HEK293 (cell line): ENCODE measurements around the gene STX11.
A peak's percentile ranks its signal among the peaks of the same experiment; 100 is the strongest.

Source experiments
- CTCF ChIA-PET: fragments of 350-600 bp; formaldehyde crosslinking; extraction: SDS; loops from one replicate; lab custom pipeline; 2021; ENCODE audit warnings: antibody characterized with exemption; lab: Yijun Ruan, JAX
- POLR2A ChIA-PET: fragments of 300-600 bp; formaldehyde crosslinking; extraction: SDS; loops from one replicate; lab custom pipeline; 2020; ENCODE audit warnings: antibody characterized with exemption, inconsistent platforms; lab: Yijun Ruan, JAX
- H3K27ac ChIP-seq: fragments of 200-500 bp; sonication (Bioruptor generic); 2 replicates; pipeline ENCODE4 v1.5.1; 2014; ENCODE audit warnings: low read depth, low read length, control low read depth, inconsistent platforms; ENCODE audit errors: extremely low read depth
- H3K36me3 ChIP-seq, 2 experiments: fragments of 200-500 bp in 1 of 2; sonication (Bioruptor generic) in 1 of 2; 1 replicate in 1 of 2; 2 replicates in 1 of 2; pipeline ENCODE4 v1.5.1; 2014 to 2017; ENCODE audit warnings: inconsistent platforms in 2 of 2, low read length in 2 of 2; ENCODE audit not compliant: control insufficient read depth in 2 of 2, insufficient read depth in 1 of 2
- H3K4me1 ChIP-seq: fragments of 200-500 bp; sonication (Bioruptor generic); 2 replicates; pipeline ENCODE4 v1.5.1; 2014; ENCODE audit warnings: mild to moderate bottlenecking, low read length, inconsistent platforms; ENCODE audit not compliant: control insufficient read depth, insufficient read depth
- H3K4me3 ChIP-seq: 2 replicates; pipeline ENCODE4 v1.5.1; 2011; ENCODE audit warnings: low read depth, mild to moderate bottlenecking, control low read depth, low read length, moderate library complexity
- H3K9me3 ChIP-seq: fragments of 200-500 bp; sonication (Bioruptor generic); 2 replicates; pipeline ENCODE4 v1.5.1; 2014; ENCODE audit warnings: low read depth, low read length, inconsistent platforms; ENCODE audit not compliant: control insufficient read depth, insufficient read depth
- HIC1 ChIP-seq: fragments of 450-650 bp; formaldehyde crosslinking; IDR thresholded peaks from 2 replicates; pipeline ENCODE4 v1.5.1; 2016; ENCODE audit warnings: missing biosample characterization, missing genetic modification characterization
- KLF1 ChIP-seq: fragments of 450-650 bp; formaldehyde crosslinking; IDR thresholded peaks from 2 replicates; pipeline ENCODE4 v1.5.1; 2016; ENCODE audit warnings: missing biosample characterization, missing genetic modification characterization
- KLF16 ChIP-seq: fragments of 450-650 bp; formaldehyde crosslinking; IDR thresholded peaks from 2 replicates; pipeline ENCODE4 v1.5.1; 2017; ENCODE audit warnings: missing biosample characterization, missing genetic modification characterization
- PATZ1 ChIP-seq: fragments of 450-650 bp; formaldehyde crosslinking; IDR thresholded peaks from 2 replicates; pipeline ENCODE4 v1.5.1; 2016; ENCODE audit warnings: missing biosample characterization, missing genetic modification characterization
- PRDM6 ChIP-seq: fragments of 450-650 bp; formaldehyde crosslinking; IDR thresholded peaks from 2 replicates; pipeline ENCODE4 v1.5.1; 2017; ENCODE audit warnings: missing biosample characterization, missing genetic modification characterization
- ZFP3 ChIP-seq: fragments of 450-650 bp; formaldehyde crosslinking; IDR thresholded peaks from 2 replicates; pipeline ENCODE4 v1.5.1; 2016; ENCODE audit warnings: low read depth, missing biosample characterization, missing genetic modification characterization
- ZNF146 ChIP-seq: fragments of 450-650 bp; formaldehyde crosslinking; IDR thresholded peaks from 2 replicates; pipeline ENCODE4 v1.5.1; 2016; ENCODE audit warnings: missing biosample characterization, missing genetic modification characterization
- ZNF214 ChIP-seq: fragments of 450-650 bp; formaldehyde crosslinking; IDR thresholded peaks from 2 replicates; pipeline ENCODE4 v1.5.1; 2017; ENCODE audit warnings: missing biosample characterization, mild to moderate bottlenecking, missing genetic modification characterization, borderline replicate concordance
- ZNF23 ChIP-seq: fragments of 450-650 bp; formaldehyde crosslinking; IDR thresholded peaks from 2 replicates; pipeline ENCODE4 v1.5.1; 2016; ENCODE audit warnings: missing biosample characterization, missing genetic modification characterization, borderline replicate concordance
- ZNF302 ChIP-seq: fragments of 450-650 bp; formaldehyde crosslinking; IDR thresholded peaks from 2 replicates; pipeline ENCODE4 v1.5.1; 2016; ENCODE audit warnings: missing biosample characterization, missing genetic modification characterization, low read depth
- ZNF350 ChIP-seq: fragments of 450-650 bp; formaldehyde crosslinking; IDR thresholded peaks from 2 replicates; pipeline ENCODE4 v1.5.0; 2017; ENCODE audit warnings: missing biosample characterization, mild to moderate bottlenecking, missing genetic modification characterization
- ZNF354C ChIP-seq: fragments of 450-650 bp; formaldehyde crosslinking; IDR thresholded peaks from 2 replicates; pipeline ENCODE4 v1.5.1; 2016; ENCODE audit warnings: missing biosample characterization, missing genetic modification characterization, low read depth, borderline replicate concordance
- ZNF394 ChIP-seq: fragments of 450-650 bp; formaldehyde crosslinking; IDR thresholded peaks from 2 replicates; pipeline ENCODE4 v1.5.1; 2016; ENCODE audit warnings: missing biosample characterization, missing genetic modification characterization, mild to moderate bottlenecking, moderate library complexity, borderline replicate concordance
- ZNF473 ChIP-seq: fragments of 450-650 bp; formaldehyde crosslinking; IDR thresholded peaks from 2 replicates; pipeline ENCODE4 v1.5.1; 2017; ENCODE audit warnings: missing biosample characterization, missing genetic modification characterization
- ZNF510 ChIP-seq: fragments of 450-650 bp; formaldehyde crosslinking; IDR thresholded peaks from 2 replicates; pipeline ENCODE4 v1.5.1; 2018; ENCODE audit warnings: mild to moderate bottlenecking, missing genetic modification characterization, missing biosample characterization; ENCODE audit not compliant: insufficient replicate concordance
- ZNF558 ChIP-seq: fragments of 450-650 bp; formaldehyde crosslinking; IDR thresholded peaks from 2 replicates; pipeline ENCODE4 v1.5.1; 2016; ENCODE audit warnings: missing biosample characterization, missing genetic modification characterization
- ZNF654 ChIP-seq: fragments of 450-650 bp; formaldehyde crosslinking; IDR thresholded peaks from 2 replicates; pipeline ENCODE4 v1.5.1; 2016; ENCODE audit warnings: low read depth, missing biosample characterization, missing genetic modification characterization
- ZNF830 ChIP-seq: fragments of 450-650 bp; IDR thresholded peaks from 2 replicates; pipeline ENCODE4 v1.5.0; 2018; ENCODE audit warnings: missing biosample characterization, missing genetic modification characterization, low read depth, mild to moderate bottlenecking, moderate library complexity
- TF ChIP-seq, protein P1 (sequence below): fragments of 450-650 bp; formaldehyde crosslinking; IDR thresholded peaks from 2 replicates; pipeline ENCODE4 v1.5.1; 2016; ENCODE audit warnings: missing biosample characterization, missing genetic modification characterization, low read depth
- TF ChIP-seq, protein P2 (sequence below): fragments of 450-650 bp; formaldehyde crosslinking; IDR thresholded peaks from 2 replicates; pipeline ENCODE4 v1.5.1; 2016; ENCODE audit warnings: missing biosample characterization, missing genetic modification characterization
- TF ChIP-seq, protein P3 (sequence below): fragments of 450-650 bp; formaldehyde crosslinking; IDR thresholded peaks from 2 replicates; pipeline ENCODE4 v1.5.1; 2016; ENCODE audit warnings: missing biosample characterization, missing genetic modification characterization

STX11 gene

DNA sequence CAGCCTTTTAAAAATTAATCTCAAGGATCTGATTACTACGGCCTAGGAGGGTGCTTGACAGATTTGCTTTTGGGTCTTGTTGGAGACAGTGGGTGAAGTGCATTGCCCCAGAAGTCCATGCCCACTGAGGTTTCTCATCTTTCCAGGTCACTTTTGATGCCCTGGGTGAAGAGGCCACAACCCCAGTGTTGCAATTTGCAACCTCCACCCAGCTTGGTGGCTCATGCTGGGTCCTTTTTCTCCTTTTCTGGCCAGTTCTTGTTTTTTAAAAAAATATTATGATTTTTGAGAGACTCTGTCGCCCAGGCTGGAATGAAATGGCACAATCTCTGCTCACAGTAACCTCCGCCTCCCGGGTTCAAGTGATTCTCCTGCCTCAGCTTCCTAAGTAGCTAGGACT, 9.4 kb downstream of the STX11 start:
- H3K9me3 ChIP-seq, result no peaks in the 10 kb centered on the region
- H3K36me3 ChIP-seq, result no peaks in the 10 kb centered on the region
- TF ChIP-seq ZNF23 (no peak), ZNF146 (tag by site-specific recombination) (no peak), ZNF558 (tag by site-specific recombination) (no peak), PATZ1 (tag by site-specific recombination) (no peak), ZNF510 (tag by site-specific recombination) (no peak), ZNF302 (tag by site-specific recombination) (no peak), ZNF394 (no peak), ZNF473 (tag by site-specific recombination) (no peak), ZNF350 (tag by site-specific recombination) (no peak), ZFP3 (no peak), ZNF214 (tag by site-specific recombination) (no peak), ZNF354C (tag by site-specific recombination) (no peak)
- TF ChIP-seq, protein P1, sequence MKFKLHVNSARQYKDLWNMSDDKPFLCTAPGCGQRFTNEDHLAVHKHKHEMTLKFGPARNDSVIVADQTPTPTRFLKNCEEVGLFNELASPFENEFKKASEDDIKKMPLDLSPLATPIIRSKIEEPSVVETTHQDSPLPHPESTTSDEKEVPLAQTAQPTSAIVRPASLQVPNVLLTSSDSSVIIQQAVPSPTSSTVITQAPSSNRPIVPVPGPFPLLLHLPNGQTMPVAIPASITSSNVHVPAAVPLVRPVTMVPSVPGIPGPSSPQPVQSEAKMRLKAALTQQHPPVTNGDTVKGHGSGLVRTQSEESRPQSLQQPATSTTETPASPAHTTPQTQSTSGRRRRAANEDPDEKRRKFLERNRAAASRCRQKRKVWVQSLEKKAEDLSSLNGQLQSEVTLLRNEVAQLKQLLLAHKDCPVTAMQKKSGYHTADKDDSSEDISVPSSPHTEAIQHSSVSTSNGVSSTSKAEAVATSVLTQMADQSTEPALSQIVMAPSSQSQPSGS (tag by site-specific recombination), result no peak
- TF ChIP-seq, protein P2, sequence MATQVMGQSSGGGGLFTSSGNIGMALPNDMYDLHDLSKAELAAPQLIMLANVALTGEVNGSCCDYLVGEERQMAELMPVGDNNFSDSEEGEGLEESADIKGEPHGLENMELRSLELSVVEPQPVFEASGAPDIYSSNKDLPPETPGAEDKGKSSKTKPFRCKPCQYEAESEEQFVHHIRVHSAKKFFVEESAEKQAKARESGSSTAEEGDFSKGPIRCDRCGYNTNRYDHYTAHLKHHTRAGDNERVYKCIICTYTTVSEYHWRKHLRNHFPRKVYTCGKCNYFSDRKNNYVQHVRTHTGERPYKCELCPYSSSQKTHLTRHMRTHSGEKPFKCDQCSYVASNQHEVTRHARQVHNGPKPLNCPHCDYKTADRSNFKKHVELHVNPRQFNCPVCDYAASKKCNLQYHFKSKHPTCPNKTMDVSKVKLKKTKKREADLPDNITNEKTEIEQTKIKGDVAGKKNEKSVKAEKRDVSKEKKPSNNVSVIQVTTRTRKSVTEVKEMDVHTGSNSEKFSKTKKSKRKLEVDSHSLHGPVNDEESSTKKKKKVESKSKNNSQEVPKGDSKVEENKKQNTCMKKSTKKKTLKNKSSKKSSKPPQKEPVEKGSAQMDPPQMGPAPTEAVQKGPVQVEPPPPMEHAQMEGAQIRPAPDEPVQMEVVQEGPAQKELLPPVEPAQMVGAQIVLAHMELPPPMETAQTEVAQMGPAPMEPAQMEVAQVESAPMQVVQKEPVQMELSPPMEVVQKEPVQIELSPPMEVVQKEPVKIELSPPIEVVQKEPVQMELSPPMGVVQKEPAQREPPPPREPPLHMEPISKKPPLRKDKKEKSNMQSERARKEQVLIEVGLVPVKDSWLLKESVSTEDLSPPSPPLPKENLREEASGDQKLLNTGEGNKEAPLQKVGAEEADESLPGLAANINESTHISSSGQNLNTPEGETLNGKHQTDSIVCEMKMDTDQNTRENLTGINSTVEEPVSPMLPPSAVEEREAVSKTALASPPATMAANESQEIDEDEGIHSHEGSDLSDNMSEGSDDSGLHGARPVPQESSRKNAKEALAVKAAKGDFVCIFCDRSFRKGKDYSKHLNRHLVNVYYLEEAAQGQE (tag by site-specific recombination), result no peak
- CTCF ChIA-PET, result interaction anchor here (1.0 kb wide), 1 partner anchor 59 kb away, joined by 3 read pairs; no protein-coding TSS in a partner anchor
- no peak overlapping the region for H3K4me3 ChIP-seq
- H3K4me1 ChIP-seq, result no peaks in the 10 kb centered on the region
- H3K27ac ChIP-seq, result no peak overlapping the region
- POLR2A ChIA-PET, result interaction anchor here (0.6 kb wide), 1 partner anchor 308 kb away, joined by 3 read pairs; no protein-coding TSS in a partner anchor

- ChIA-PET POLR2A (interaction anchor here (0.7 kb wide), 1 partner anchor 731 kb away, joined by 3 read pairs; no protein-coding TSS in a partner anchor), CTCF (no interaction called here)
- Histone ChIP-seq H3K27ac (no peak overlapping the region), H3K9me3 (no peaks in the 10 kb centered on the region), H3K4me3 (no peak overlapping the region), H3K4me1 (no peaks in the 10 kb centered on the region), H3K36me3 (no peaks in the 10 kb centered on the region)
- TF ChIP-seq PRDM6 (tag by site-specific recombination) (0 out of 2 replicates have a peak, but pooled peaks have one; percentile 7), ZNF654 (no peak), KLF16 (tag by site-specific recombination) (no peak), KLF1 (tag by site-specific recombination) (no peak), ZNF830 (tag by site-specific recombination) (no peak), HIC1 (no peak)
- TF ChIP-seq, protein P3, sequence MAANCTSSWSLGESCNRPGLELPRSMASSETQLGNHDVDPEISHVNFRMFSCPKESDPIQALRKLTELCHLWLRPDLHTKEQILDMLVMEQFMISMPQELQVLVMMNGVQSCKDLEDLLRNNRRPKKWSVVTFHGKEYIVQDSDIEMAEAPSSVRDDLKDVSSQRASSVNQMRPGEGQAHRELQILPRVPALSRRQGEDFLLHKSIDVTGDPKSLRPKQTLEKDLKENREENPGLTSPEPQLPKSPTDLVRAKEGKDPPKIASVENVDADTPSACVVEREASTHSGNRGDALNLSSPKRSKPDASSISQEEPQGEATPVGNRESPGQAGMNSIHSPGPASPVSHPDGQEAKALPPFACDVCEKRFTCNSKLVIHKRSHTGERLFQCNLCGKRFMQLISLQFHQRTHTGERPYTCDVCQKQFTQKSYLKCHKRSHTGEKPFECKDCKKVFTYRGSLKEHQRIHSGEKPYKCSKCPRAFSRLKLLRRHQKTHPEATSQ, result no peak
Measured at GRCh38 chr6:144160431-144161005, 10.2 kb downstream of the STX11 start.
